Spleen (tissue), 13 donors: ENCODE measurements around the gene DTD1. TPM values are rescaled to one million over a fixed set of nuclear protein-coding genes. Genes with fewer than 3 reads are reported as not detected.

Experiments
- DNase-seq: peaks from one replicate; pipeline ENCODE4 v3.0.0-alpha.2; 2020
- H3K27ac ChIP-seq, 8 donors: fragments of 200-600 bp; sonication (generic) in 7 of 8; 1 replicate in 4 of 8; 2 replicates in 4 of 8; pipeline versions ENCODE4 v1.5.0 to v1.8.0; 2016 to 2021; ENCODE audit warnings: inconsistent platforms in 4 of 8, mild to moderate bottlenecking in 4 of 8, moderate library complexity in 1 of 8
- H3K27me3 ChIP-seq, 7 donors: fragments of 200-600 bp; sonication (generic) in 6 of 7; replicated peaks in 1 of 7; 1 replicate in 4 of 7; 2 replicates in 3 of 7; pipeline versions ENCODE4 v1.5.0 to v1.8.0; 2016 to 2021; ENCODE audit warnings: inconsistent platforms in 3 of 7, mild to moderate bottlenecking in 1 of 7
- H3K36me3 ChIP-seq, 6 donors: fragments of 200-600 bp; sonication (generic) in 5 of 6; 1 replicate in 4 of 6; 2 replicates in 2 of 6; pipeline versions ENCODE4 v1.5.0 to v1.8.0; 2016 to 2021; ENCODE audit warnings: inconsistent platforms in 2 of 6
- H3K4me1 ChIP-seq, 6 donors: fragments of 200-600 bp; sonication (generic) in 5 of 6; 1 replicate in 3 of 6; 2 replicates in 3 of 6; pipeline versions ENCODE4 v1.5.0 to v1.8.0; 2016 to 2021; ENCODE audit warnings: inconsistent platforms in 3 of 6
- H3K4me3 ChIP-seq, 8 donors: fragments of 200-600 bp; sonication (generic) in 7 of 8; 1 replicate in 4 of 8; 2 replicates in 4 of 8; pipeline versions ENCODE4 v1.5.0 to v1.8.0; 2016 to 2021; ENCODE audit warnings: inconsistent platforms in 4 of 8, mild to moderate bottlenecking in 4 of 8, moderate library complexity in 2 of 8
- H3K9me3 ChIP-seq, 8 donors: fragments of 200-600 bp; sonication (generic) in 7 of 8; 1 replicate in 4 of 8; 2 replicates in 4 of 8; pipeline versions ENCODE4 v1.5.0 to v1.8.0; 2016 to 2021; ENCODE audit warnings: inconsistent platforms in 4 of 8
- CTCF ChIP-seq, 11 experiments: fragments of 200-600 bp in 7 of 11; fragments of 450-650 bp in 4 of 11; sonication (generic) in 4 of 11; IDR thresholded peaks in 8 of 11; conservative IDR thresholded peaks in 3 of 11; 1 replicate in 7 of 11; 2 replicates in 4 of 11; pipeline versions ENCODE4 v1.4.0 to v1.8.0; 2016 to 2021; ENCODE audit warnings: antibody characterized with exemption in 11 of 11, inconsistent platforms in 4 of 11, mild to moderate bottlenecking in 1 of 11
- POLR2A ChIP-seq, 3 donors: fragments of 450-650 bp; IDR thresholded peaks; one replicate each; pipeline ENCODE4 v1.5.1; 2017; ENCODE audit warnings: antibody characterized with exemption in 3 of 3, mild to moderate bottlenecking in 1 of 3
- POLR2AphosphoS5 ChIP-seq, 3 donors: sonication (generic); formaldehyde crosslinking; IDR thresholded peaks; one replicate each; pipeline ENCODE4 v1.5.1; 2017; ENCODE audit warnings: antibody characterized with exemption in 3 of 3
- WGBS, 5 donors: extraction: QIAGEN DNeasy Blood & Tissue Kit in 3 of 5; methylation state at CpG; one replicate each; pipeline versions ENCODE4 v1.1.5 to v1.1.7; 2013 to 2018; 5-methylcytosine and 5-hydroxymethylcytosine counted together
- intact Hi-C: fragments of 100-400 bp; cut with DNase I; formaldehyde crosslinking; loops from one replicate; pipeline ENCODE4 v1.15.0; 2023; ENCODE audit warnings: low total_unique reads
- long read RNA-seq, 2 donors: transcript quantifications; one replicate each; lab custom pipeline, GENCODE V29; 2026
- polyA plus RNA-seq, 3 donors: library from polyadenylated mRNA; stranded (reverse); fragments of 200-250 nt; gene quantifications; one replicate each; pipeline ENCODE4 v1.2.1, GENCODE V29; 2013
- total RNA-seq, 7 donors: library from RNA; depleted of rRNA in 3 of 7; stranded (reverse); fragments of >200 nt in 3 of 7; fragmentation: NEBNext Ultra II Directional in 4 of 7; extraction: Animal tissue kit (Norgen Biotek cat#: 25700) in 4 of 7; gene quantifications; one replicate each; pipeline versions ENCODE4 v1.1.0 to v1.2.1, GENCODE V29; 2016 to 2021
- donor health status: healthy with polysubstance abuse.
- donor health status: DM: no; HTN: no; CAD: no; lungs with moderate emphysema.
- donor health status: DM: no; HTN: no; CAD: no.
- donor health status: Bipolar disorder and iron deficiency.
- donor health status: healthy.
- donor health status: DM: no; HTN: no; CAD: no.
- donor health status: DM: yes; HTN: yes; CAD: no.

DTD1 gene
- 10 to 100 TPM; 18.3 to 29.7 (median 24.6) TPM for total RNA-seq
- 10 to 100 TPM; 17.4 to 22.8 (median 21.8) TPM for polyA plus RNA-seq
- long read RNA-seq, donor 1, transcript DTD1-201 (6 exons, 1,387 nt) = major isoform, 8 of 21 reads
- long read RNA-seq, donor 1, partial matches to known transcripts = 12 of 21 reads
- long read RNA-seq, donor 1, other reads (novel, unspliced or antisense) = 0 of 21 reads
- long read RNA-seq, donor 2, transcript DTD1-201 (6 exons, 1,387 nt) = major isoform, 5 of 6 reads
- long read RNA-seq, donor 2, partial matches to known transcripts = 0 of 6 reads
- long read RNA-seq, donor 2, other reads (novel, unspliced or antisense) = 0 of 6 reads

GRCh38 chr20:18587665-18588573, at the start of gene DTD1:
Gene DTD1 (plus strand): TSS chr20:18588054. CDS start chr20:18588073, 19 bp downstream.
- 0 to 1% (median 0%) methylated on average over 38 to 88 of the region's 88 CpGs for WGBS, 5 donors
- TF ChIP-seq POLR2A (IDR thresholded peaks at IDR 0.05) (no peak), CTCF (IDR thresholded peaks at IDR 0.05 in 8 of 11, conservative IDR thresholded peaks at IDR 0.05 in 3 of 11) (peak in 10 of 11 experiments; percentile 23 to 87 (median 74)), POLR2AphosphoS5 (IDR thresholded peaks at IDR 0.05) (peak; percentile 47 to 79 (median 71))

GRCh38 chr20:18541741-18542140, 46.1 kb upstream of the DTD1 start:
- Histone ChIP-seq H3K4me3 (no peak overlapping the region), H3K4me1 (no peaks in the 10 kb centered on the region), H3K27ac (no peak overlapping the region), H3K36me3 (peaks cover 0 to 100% (median 75%) of the 10 kb centered on the region in 6 donors), H3K27me3 (no peaks in the 10 kb centered on the region), H3K9me3 (no peaks in the 10 kb centered on the region)
- 93 to 97% (median 95%) methylated on average over 5 of the region's 5 CpGs for WGBS, 5 donors
- no peak for DNase-seq
- intact Hi-C loops = no loop called here
- TF ChIP-seq CTCF (IDR thresholded peaks at IDR 0.05 in 8 of 11, conservative IDR thresholded peaks at IDR 0.05 in 3 of 11) = no peak
- TF ChIP-seq POLR2AphosphoS5 (IDR thresholded peaks at IDR 0.05) = no peak
- TF ChIP-seq POLR2A (IDR thresholded peaks at IDR 0.05) = no peak

More at GRCh38 chr20:18587665-18588573, at the start of gene DTD1:
- H3K4me1 ChIP-seq = peaks cover 4 to 38% (median 22%) of the 10 kb centered on the region in 6 donors
- peak within 1 kb of the TSS; percentile 85 to 93 (median 89) for H3K27ac ChIP-seq
- intact Hi-C loops = no loop called here
- H3K36me3 ChIP-seq = no peaks in the 10 kb centered on the region
- H3K9me3 ChIP-seq = no peaks in the 10 kb centered on the region
- no peaks in the 10 kb centered on the region for H3K27me3 ChIP-seq
- H3K4me3 ChIP-seq = peak within 1 kb of the TSS; percentile 63 to 96 (median 92)
- peak; percentile 97 for DNase-seq

- no peak overlapping the region for H3K4me3 ChIP-seq
- no peaks in the 10 kb centered on the region for H3K9me3 ChIP-seq
- no peaks in the 10 kb centered on the region for H3K27me3 ChIP-seq
- 95 to 99% (median 96%) methylated on average over 4 of the region's 4 CpGs for WGBS, 5 donors
- TF ChIP-seq POLR2AphosphoS5 (IDR thresholded peaks at IDR 0.05) (no peak), POLR2A (IDR thresholded peaks at IDR 0.05) (no peak), CTCF (IDR thresholded peaks at IDR 0.05 in 8 of 11, conservative IDR thresholded peaks at IDR 0.05 in 3 of 11) (no peak)
- no peak overlapping the region for H3K27ac ChIP-seq
- no peaks in the 10 kb centered on the region for H3K4me1 ChIP-seq
- peaks cover 0 to 100% (median 78%) of the 10 kb centered on the region in 6 donors for H3K36me3 ChIP-seq
- intact Hi-C loops = no loop called here
- DNase-seq = no peak
Measured at GRCh38 chr20:18543216-18543615, 44.6 kb upstream of the DTD1 start.
